Hepatocyte (in vitro differentiated cells): ENCODE data around the gene HPGD. TPM values are rescaled to one million over a fixed set of nuclear protein-coding genes. Genes with fewer than 3 reads are reported as not detected.

ENCODE experiments used
- DNase-seq: peaks from one replicate; pipeline ENCODE4 v3.0.0-alpha.2; 2016; ENCODE audit warnings: low spot score
- H2AFZ ChIP-seq: fragments of 200-600 bp; sonication (generic); 2 replicates; pipeline ENCODE4 v1.6.0; 2016; ENCODE audit warnings: antibody characterized with exemption, mild to moderate bottlenecking
- H3K27ac ChIP-seq: fragments of 200-600 bp; sonication (generic); 2 replicates; pipeline ENCODE4 v1.5.1; 2016; ENCODE audit warnings: mild to moderate bottlenecking
- H3K27me3 ChIP-seq: fragments of 200-600 bp; sonication (generic); 2 replicates; pipeline ENCODE4 v1.6.1; 2016
- H3K36me3 ChIP-seq: fragments of 200-600 bp; sonication (generic); replicated peaks from 2 replicates; pipeline ENCODE4 v1.5.1; 2016; ENCODE audit warnings: low read depth; ENCODE audit not compliant: insufficient read depth
- H3K4me1 ChIP-seq: fragments of 200-600 bp; sonication (generic); 2 replicates; pipeline ENCODE4 v1.5.1; 2016; ENCODE audit warnings: mild to moderate bottlenecking, moderate library complexity; ENCODE audit not compliant: insufficient read depth
- H3K4me2 ChIP-seq: fragments of 200-600 bp; sonication (generic); 2 replicates; pipeline ENCODE4 v1.6.0; 2016
- H3K4me3 ChIP-seq: fragments of 200-600 bp; sonication (generic); 2 replicates; pipeline ENCODE4 v1.5.1; 2016; ENCODE audit warnings: mild to moderate bottlenecking
- H3K79me2 ChIP-seq: fragments of 200-600 bp; sonication (generic); 2 replicates; pipeline ENCODE4 v1.6.0; 2017; ENCODE audit warnings: mild to moderate bottlenecking
- H3K9me2 ChIP-seq: fragments of 200-600 bp; sonication (generic); replicated peaks from 2 replicates; pipeline ENCODE4 v1.6.0; 2017; ENCODE audit warnings: mild to moderate bottlenecking; ENCODE audit not compliant: insufficient read depth
- H3K9me3 ChIP-seq: fragments of 200-600 bp; sonication (generic); 2 replicates; pipeline ENCODE4 v1.5.1; 2016; ENCODE audit warnings: low read depth, mild to moderate bottlenecking
- H4K20me1 ChIP-seq: fragments of 200-600 bp; sonication (generic); 2 replicates; pipeline ENCODE4 v1.6.0; 2016; ENCODE audit warnings: mild to moderate bottlenecking; ENCODE audit not compliant: insufficient read depth, poor library complexity, severe bottlenecking
- EZH2 ChIP-seq: fragments of 200-600 bp; sonication (generic); IDR thresholded peaks from 2 replicates; pipeline ENCODE4 v1.6.1; 2016; ENCODE audit warnings: antibody characterized with exemption, mild to moderate bottlenecking, borderline replicate concordance
- EZH2phosphoT487 ChIP-seq: fragments of 200-600 bp; sonication (generic); IDR thresholded peaks from one replicate; pipeline ENCODE4 v1.6.1; 2018; ENCODE audit warnings: antibody characterized with exemption, mild to moderate bottlenecking, low read depth, moderate library complexity; ENCODE audit not compliant: unreplicated experiment, severe bottlenecking
- whole genome bisulfite sequencing: methylation state at CpG from one replicate; pipeline ENCODE4 v1.1.6; 2016; ENCODE audit warnings: low lambda C conversion rate; ENCODE audit errors: missing lambda C conversion rate; 5-methylcytosine and 5-hydroxymethylcytosine counted together
- polyA plus RNA-seq: library from polyadenylated mRNA; unstranded; fragments of >200 nt; fragmentation: Nextera tagmentation; extraction: Ambion mirVana; gene quantifications from 2 replicates; pipeline ENCODE4 v1.2.1, GENCODE V29; 2016
- total RNA-seq: library from RNA; depleted of rRNA; stranded (reverse); fragments of >200 nt; gene quantifications from 2 replicates; pipeline ENCODE4 v1.2.3, GENCODE V29; 2014
- TF ChIP-seq, protein P1 (sequence below): fragments of 200-600 bp; sonication (generic); IDR thresholded peaks from 2 replicates; pipeline ENCODE4 v1.5.1; 2016; ENCODE audit warnings: antibody characterized with exemption, mild to moderate bottlenecking; ENCODE audit not compliant: poor library complexity

Gene HPGD
- total and polyA plus RNA-seq, 2 experiments from 2014 or later, result 76.9 to 129 TPM

- DNase-seq, result no peak
- Histone ChIP-seq H3K4me1 (peaks cover 7% of the 10 kb centered on the region), H3K9me3 (no peaks in the 10 kb centered on the region), H3K4me2 (no peak overlapping the region), H4K20me1 (no peaks in the 10 kb centered on the region), H3K27ac (no peak overlapping the region), H3K9me2 (no peaks in the 10 kb centered on the region), H3K79me2 (no peaks in the 10 kb centered on the region), H3K27me3 (no peaks in the 10 kb centered on the region), H3K36me3 (no peaks in the 10 kb centered on the region), H3K4me3 (no peak overlapping the region), H2AFZ (no peak overlapping the region)
- TF ChIP-seq EZH2 (no peak), EZH2phosphoT487 (no peak)
- TF ChIP-seq, protein P1, sequence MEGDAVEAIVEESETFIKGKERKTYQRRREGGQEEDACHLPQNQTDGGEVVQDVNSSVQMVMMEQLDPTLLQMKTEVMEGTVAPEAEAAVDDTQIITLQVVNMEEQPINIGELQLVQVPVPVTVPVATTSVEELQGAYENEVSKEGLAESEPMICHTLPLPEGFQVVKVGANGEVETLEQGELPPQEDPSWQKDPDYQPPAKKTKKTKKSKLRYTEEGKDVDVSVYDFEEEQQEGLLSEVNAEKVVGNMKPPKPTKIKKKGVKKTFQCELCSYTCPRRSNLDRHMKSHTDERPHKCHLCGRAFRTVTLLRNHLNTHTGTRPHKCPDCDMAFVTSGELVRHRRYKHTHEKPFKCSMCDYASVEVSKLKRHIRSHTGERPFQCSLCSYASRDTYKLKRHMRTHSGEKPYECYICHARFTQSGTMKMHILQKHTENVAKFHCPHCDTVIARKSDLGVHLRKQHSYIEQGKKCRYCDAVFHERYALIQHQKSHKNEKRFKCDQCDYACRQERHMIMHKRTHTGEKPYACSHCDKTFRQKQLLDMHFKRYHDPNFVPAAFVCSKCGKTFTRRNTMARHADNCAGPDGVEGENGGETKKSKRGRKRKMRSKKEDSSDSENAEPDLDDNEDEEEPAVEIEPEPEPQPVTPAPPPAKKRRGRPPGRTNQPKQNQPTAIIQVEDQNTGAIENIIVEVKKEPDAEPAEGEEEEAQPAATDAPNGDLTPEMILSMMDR, result no peak
- 71% methylated on average over 1 of the region's 1 CpG for WGBS
Observed at GRCh38 chr4:174549721-174550120, 27.4 kb upstream of the HPGD start.

GRCh38 chr4:174545268-174545667 is 23.0 kb upstream of the HPGD start:
- no peaks in the 10 kb centered on the region for H3K27me3 ChIP-seq
- no peak overlapping the region for H3K4me2 ChIP-seq
- no peaks in the 10 kb centered on the region for H3K79me2 ChIP-seq
- no peak for DNase-seq
- no peaks in the 10 kb centered on the region for H3K9me2 ChIP-seq
- no peak overlapping the region for H3K4me3 ChIP-seq
- no peaks in the 10 kb centered on the region for H3K9me3 ChIP-seq
- no peak overlapping the region for H3K27ac ChIP-seq
- no peaks in the 10 kb centered on the region for H4K20me1 ChIP-seq
- TF ChIP-seq EZH2phosphoT487, result no peak
- TF ChIP-seq, protein P1, result no peak
- no peak for TF ChIP-seq EZH2
- H3K36me3 ChIP-seq, result no peaks in the 10 kb centered on the region
- no peak overlapping the region for H2AFZ ChIP-seq
- H3K4me1 ChIP-seq, result peaks cover 5% of the 10 kb centered on the region

GRCh38 chr4:174544496-174544895 is 22.2 kb upstream of the HPGD start:
- H3K36me3 ChIP-seq, result no peaks in the 10 kb centered on the region
- H3K4me3 ChIP-seq, result no peak overlapping the region
- H3K4me1 ChIP-seq, result no peaks in the 10 kb centered on the region
- TF ChIP-seq, protein P1, result no peak
- no peak for TF ChIP-seq EZH2phosphoT487
- TF ChIP-seq EZH2, result no peak
- no peaks in the 10 kb centered on the region for H3K27me3 ChIP-seq
- no peaks in the 10 kb centered on the region for H3K9me3 ChIP-seq
- 82% methylated on average over 4 of the region's 4 CpGs for WGBS
- H4K20me1 ChIP-seq, result no peaks in the 10 kb centered on the region
- H3K27ac ChIP-seq, result no peak overlapping the region
- H3K79me2 ChIP-seq, result no peaks in the 10 kb centered on the region
- no peak for DNase-seq
- no peak overlapping the region for H3K4me2 ChIP-seq
- H2AFZ ChIP-seq, result no peak overlapping the region
- no peaks in the 10 kb centered on the region for H3K9me2 ChIP-seq

DNA sequence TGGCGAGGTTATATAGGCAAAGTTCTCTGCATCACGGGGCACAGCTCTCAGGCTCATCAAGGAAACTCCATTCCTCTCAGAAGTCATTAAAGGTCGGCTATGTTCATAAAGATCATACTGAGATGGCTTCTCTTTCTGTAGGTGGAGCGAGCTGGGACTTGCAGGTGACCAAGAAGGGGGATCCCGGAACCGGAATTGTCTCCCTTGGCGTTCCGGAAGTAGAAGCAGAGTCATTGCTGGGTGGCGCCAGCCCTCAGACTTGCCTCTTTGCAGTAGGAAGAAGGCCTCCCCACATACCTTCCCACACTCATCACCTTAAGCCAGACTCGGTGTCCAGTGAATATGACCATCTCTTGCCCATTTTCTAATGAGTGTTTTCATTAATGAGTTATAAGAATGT is 17.9 kb upstream of the HPGD start:
- no peaks in the 10 kb centered on the region for H3K36me3 ChIP-seq
- no peak overlapping the region for H2AFZ ChIP-seq
- H3K27ac ChIP-seq, result no peak overlapping the region
- no peak for DNase-seq
- no peak overlapping the region for H3K4me2 ChIP-seq
- H3K4me1 ChIP-seq, result peaks cover 11% of the 10 kb centered on the region
- no peak overlapping the region for H3K4me3 ChIP-seq
- H3K9me3 ChIP-seq, result no peaks in the 10 kb centered on the region
- no peaks in the 10 kb centered on the region for H4K20me1 ChIP-seq
- no peaks in the 10 kb centered on the region for H3K9me2 ChIP-seq
- WGBS, result 96% methylated on average over 10 of the region's 10 CpGs
- no peaks in the 10 kb centered on the region for H3K79me2 ChIP-seq
- H3K27me3 ChIP-seq, result no peaks in the 10 kb centered on the region
- TF ChIP-seq EZH2 (no peak), EZH2phosphoT487 (no peak)
- TF ChIP-seq, protein P1, result no peak
